SK-N-SH treated with all-trans-retinoic acid at 6 μM for 48 hours (cell line): ENCODE measurements around the gene HYAL3.
A peak's percentile ranks its signal among the peaks of the same experiment; 100 is the strongest.

ENCODE experiments used
- ATAC-seq: fragments of 200-7000 bp; cut with Tn5 transposase; 3 replicates; pipeline ENCODE4 v1.9.1; 2020; ENCODE audit warnings: mild to moderate bottlenecking, moderate library complexity
- ARNTL ChIP-seq: fragments of 450-650 bp; formaldehyde crosslinking; IDR thresholded peaks from 2 replicates; pipeline ENCODE4 v1.5.0; 2020; ENCODE audit warnings: low read depth, mild to moderate bottlenecking, moderate library complexity, borderline replicate concordance
- BACH2 ChIP-seq: fragments of 250-450 bp; sonication (Bioruptor Pico); IDR thresholded peaks from 2 replicates; pipeline ENCODE4 v1.9.0; 2021; ENCODE audit warnings: mild to moderate bottlenecking, borderline replicate concordance
- CSDC2 ChIP-seq: fragments of 250-450 bp; sonication (Bioruptor Pico); IDR thresholded peaks from 2 replicates; pipeline ENCODE4 v1.5.0; 2020; ENCODE audit warnings: mild to moderate bottlenecking, moderate library complexity
- ESRRG ChIP-seq: fragments of 250-450 bp; sonication (Bioruptor Pico); IDR thresholded peaks from 2 replicates; pipeline ENCODE4 v1.6.1; 2021; ENCODE audit warnings: mild to moderate bottlenecking
- GLIS3 ChIP-seq: fragments of 250-450 bp; sonication (Bioruptor Pico); IDR thresholded peaks from 2 replicates; pipeline ENCODE4 v1.5.0; 2020; ENCODE audit warnings: mild to moderate bottlenecking, moderate library complexity
- ISL1 ChIP-seq: fragments of 250-450 bp; sonication (Bioruptor Pico); IDR thresholded peaks from 2 replicates; pipeline ENCODE4 v2.1.2; 2022; ENCODE audit warnings: mild to moderate bottlenecking, moderate library complexity
- OSR1 ChIP-seq: fragments of 250-450 bp; sonication (Bioruptor Pico); IDR thresholded peaks from 2 replicates; pipeline ENCODE4 v1.8.0; 2022; ENCODE audit warnings: moderate library complexity, mild to moderate bottlenecking, inconsistent platforms
- SNAI2 ChIP-seq: fragments of 250-450 bp; sonication (Bioruptor Pico); IDR thresholded peaks from 2 replicates; pipeline ENCODE4 v1.5.0; 2020; ENCODE audit warnings: mild to moderate bottlenecking, moderate library complexity
- TCF4 ChIP-seq: fragments of 250-450 bp; sonication (Bioruptor Pico); IDR thresholded peaks from 2 replicates; pipeline ENCODE4 v1.8.0; 2021; ENCODE audit warnings: mild to moderate bottlenecking, moderate library complexity, borderline replicate concordance
- TOX ChIP-seq: fragments of 250-450 bp; sonication (Bioruptor Pico); IDR thresholded peaks from 2 replicates; pipeline ENCODE4 v1.8.0; 2021; ENCODE audit warnings: mild to moderate bottlenecking, moderate library complexity, borderline replicate concordance
- ZFP3 ChIP-seq: fragments of 250-450 bp; sonication (Bioruptor Pico); IDR thresholded peaks from 2 replicates; pipeline ENCODE4 v1.5.0; 2020; ENCODE audit warnings: mild to moderate bottlenecking, moderate library complexity
- ZFP30 ChIP-seq: fragments of 450-650 bp; formaldehyde crosslinking; IDR thresholded peaks from 2 replicates; pipeline ENCODE4 v1.5.0; 2022; ENCODE audit warnings: mild to moderate bottlenecking, moderate library complexity
- ZNF565 ChIP-seq: fragments of 450-650 bp; formaldehyde crosslinking; conservative IDR thresholded peaks from 2 replicates; pipeline ENCODE4 v1.5.0; 2020; ENCODE audit warnings: low read depth, mild to moderate bottlenecking, moderate library complexity
- ZNF70 ChIP-seq: fragments of 450-650 bp; formaldehyde crosslinking; IDR thresholded peaks from 2 replicates; pipeline ENCODE4 v1.5.0; 2020; ENCODE audit warnings: mild to moderate bottlenecking, moderate library complexity
- ZNF8 ChIP-seq: fragments of 450-650 bp; formaldehyde crosslinking; IDR thresholded peaks from 2 replicates; pipeline ENCODE4 v1.5.0; 2020; ENCODE audit warnings: mild to moderate bottlenecking, moderate library complexity
- TF ChIP-seq, protein P1 (sequence below): fragments of 250-450 bp; sonication (Bioruptor Pico); IDR thresholded peaks from 2 replicates; pipeline ENCODE4 v1.8.0; 2020; ENCODE audit warnings: mild to moderate bottlenecking, moderate library complexity, borderline replicate concordance
- TF ChIP-seq, protein P2 (sequence below): fragments of 250-450 bp; sonication (Bioruptor Pico); IDR thresholded peaks from 2 replicates; pipeline ENCODE4 v1.5.1; 2021; ENCODE audit warnings: mild to moderate bottlenecking, moderate library complexity
- TF ChIP-seq, protein P3 (sequence below): fragments of 250-450 bp; sonication (Bioruptor Pico); IDR thresholded peaks from 2 replicates; pipeline ENCODE4 v1.5.0; 2020; ENCODE audit warnings: mild to moderate bottlenecking, moderate library complexity

The HYAL3 gene

DNA sequence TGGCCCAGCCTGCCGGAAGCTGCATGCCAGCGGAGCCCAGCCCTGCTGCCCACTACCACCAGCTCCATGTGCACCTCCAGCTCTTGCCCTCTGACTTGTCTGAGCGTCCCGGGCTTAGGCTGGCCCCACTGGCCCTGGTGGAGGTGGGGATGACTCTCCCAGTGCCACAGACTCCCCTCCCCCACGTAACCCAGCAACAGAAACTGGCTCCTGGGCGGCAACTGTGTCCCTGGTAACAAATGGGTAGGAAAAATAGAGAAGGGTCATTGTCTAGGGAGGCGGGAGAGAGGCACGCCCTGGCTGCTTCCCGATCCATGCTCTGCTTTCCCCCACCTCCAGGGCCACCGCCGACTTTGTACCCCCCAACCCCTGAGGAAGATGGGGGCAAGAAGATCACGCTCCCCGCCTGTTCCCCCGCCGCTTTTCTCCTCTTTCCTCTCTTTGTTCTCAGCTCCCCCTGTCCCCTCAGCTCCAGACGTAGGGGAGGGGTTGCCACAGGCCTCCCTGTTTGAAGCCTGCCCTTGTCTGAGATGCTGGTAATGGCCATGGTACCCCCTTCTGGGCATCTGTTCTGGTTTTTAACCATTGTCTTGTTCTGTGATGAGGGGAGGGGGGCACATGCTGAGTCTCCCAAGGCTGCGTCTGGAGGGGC lies 41.0 kb downstream of the HYAL3 start:
- ATAC-seq, result no peak
- TF ChIP-seq ZNF565 (CRISPR knock-in tag) (no peak), TOX (CRISPR knock-in tag) (no peak), ZFP3 (no peak), ARNTL (no peak), ZNF70 (no peak), ZNF8 (CRISPR knock-in tag) (no peak), BACH2 (CRISPR knock-in tag) (no peak), TCF4 (CRISPR knock-in tag) (no peak), OSR1 (CRISPR knock-in tag) (no peak), CSDC2 (CRISPR knock-in tag) (no peak), GLIS3 (CRISPR knock-in tag) (no peak)
- TF ChIP-seq, protein P1, sequence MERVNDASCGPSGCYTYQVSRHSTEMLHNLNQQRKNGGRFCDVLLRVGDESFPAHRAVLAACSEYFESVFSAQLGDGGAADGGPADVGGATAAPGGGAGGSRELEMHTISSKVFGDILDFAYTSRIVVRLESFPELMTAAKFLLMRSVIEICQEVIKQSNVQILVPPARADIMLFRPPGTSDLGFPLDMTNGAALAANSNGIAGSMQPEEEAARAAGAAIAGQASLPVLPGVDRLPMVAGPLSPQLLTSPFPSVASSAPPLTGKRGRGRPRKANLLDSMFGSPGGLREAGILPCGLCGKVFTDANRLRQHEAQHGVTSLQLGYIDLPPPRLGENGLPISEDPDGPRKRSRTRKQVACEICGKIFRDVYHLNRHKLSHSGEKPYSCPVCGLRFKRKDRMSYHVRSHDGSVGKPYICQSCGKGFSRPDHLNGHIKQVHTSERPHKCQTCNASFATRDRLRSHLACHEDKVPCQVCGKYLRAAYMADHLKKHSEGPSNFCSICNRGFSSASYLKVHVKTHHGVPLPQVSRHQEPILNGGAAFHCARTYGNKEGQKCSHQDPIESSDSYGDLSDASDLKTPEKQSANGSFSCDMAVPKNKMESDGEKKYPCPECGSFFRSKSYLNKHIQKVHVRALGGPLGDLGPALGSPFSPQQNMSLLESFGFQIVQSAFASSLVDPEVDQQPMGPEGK (CRISPR knock-in tag), result no peak
- TF ChIP-seq, protein P2, sequence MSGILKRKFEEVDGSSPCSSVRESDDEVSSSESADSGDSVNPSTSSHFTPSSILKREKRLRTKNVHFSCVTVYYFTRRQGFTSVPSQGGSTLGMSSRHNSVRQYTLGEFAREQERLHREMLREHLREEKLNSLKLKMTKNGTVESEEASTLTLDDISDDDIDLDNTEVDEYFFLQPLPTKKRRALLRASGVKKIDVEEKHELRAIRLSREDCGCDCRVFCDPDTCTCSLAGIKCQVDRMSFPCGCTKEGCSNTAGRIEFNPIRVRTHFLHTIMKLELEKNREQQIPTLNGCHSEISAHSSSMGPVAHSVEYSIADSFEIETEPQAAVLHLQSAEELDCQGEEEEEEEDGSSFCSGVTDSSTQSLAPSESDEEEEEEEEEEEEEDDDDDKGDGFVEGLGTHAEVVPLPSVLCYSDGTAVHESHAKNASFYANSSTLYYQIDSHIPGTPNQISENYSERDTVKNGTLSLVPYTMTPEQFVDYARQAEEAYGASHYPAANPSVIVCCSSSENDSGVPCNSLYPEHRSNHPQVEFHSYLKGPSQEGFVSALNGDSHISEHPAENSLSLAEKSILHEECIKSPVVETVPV, result no peak

DNA sequence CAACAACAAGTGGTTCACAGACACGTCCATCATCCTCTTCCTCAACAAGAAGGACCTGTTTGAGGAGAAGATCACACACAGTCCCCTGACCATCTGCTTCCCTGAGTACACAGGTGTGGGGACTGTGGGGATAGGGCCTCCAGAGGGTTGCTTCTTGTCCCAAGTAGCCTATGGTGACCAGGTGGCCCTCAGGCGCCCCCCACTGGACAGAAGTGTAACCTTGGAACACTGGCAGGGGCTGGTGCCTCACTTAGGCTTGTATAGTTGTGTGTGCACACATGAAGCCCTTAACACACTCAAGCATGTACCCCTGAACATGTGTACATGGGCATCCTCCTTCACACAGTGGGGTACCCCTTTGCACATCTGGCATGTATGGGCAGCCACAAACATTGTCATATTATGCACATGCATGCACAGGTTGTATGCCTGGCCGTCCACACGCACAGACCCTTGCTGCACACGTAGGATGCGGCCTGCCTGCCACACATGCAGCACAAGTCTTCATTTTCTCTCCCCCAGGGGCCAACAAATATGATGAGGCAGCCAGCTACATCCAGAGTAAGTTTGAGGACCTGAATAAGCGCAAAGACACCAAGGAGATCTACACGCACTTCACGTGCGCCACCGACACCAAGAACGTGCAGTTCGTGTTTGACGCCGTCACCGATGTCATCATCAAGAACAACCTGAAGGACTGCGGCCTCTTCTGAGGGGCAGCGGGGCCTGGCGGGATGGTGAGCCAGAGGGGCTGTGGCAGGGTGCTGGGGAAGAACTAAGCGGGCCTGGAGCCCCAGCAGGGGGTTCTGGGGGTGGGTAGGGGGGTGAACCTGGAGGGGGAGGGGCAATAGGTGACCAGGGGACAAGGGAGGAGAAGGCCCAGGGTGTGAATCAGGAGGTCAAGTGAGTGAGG lies 42.0 kb downstream of the HYAL3 start:
- TF ChIP-seq TCF4 (CRISPR knock-in tag), result no peak
- TF ChIP-seq ISL1 (CRISPR knock-in tag), result no peak
- no peak for TF ChIP-seq OSR1 (CRISPR knock-in tag)
- no peak for TF ChIP-seq ESRRG (CRISPR knock-in tag)
- TF ChIP-seq, all 23 proteins: peak for 0
- ATAC-seq, result no peak

DNA sequence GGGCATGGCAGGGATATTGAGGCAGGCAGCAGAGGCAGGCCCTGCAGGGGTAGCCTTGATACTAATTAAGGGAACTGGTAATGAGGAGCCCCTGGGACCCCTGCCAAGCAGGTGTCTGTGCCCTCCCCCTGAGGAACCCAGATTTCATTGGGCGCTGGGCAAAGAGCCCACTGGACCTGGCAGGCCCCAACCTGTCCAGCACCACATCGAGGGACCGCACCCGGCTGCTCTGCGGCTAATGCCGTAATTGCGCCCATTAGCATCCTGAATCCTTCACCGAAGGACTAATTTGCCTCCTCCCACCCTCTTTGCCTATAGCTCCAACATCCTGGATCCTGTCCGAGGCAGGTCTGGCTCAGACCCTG lies 44.0 kb downstream of the HYAL3 start:
- no peak for ATAC-seq
- no peak for TF ChIP-seq ESRRG (CRISPR knock-in tag)
- no peak for TF ChIP-seq GLIS3 (CRISPR knock-in tag)
- no peak for TF ChIP-seq TOX (CRISPR knock-in tag)
- TF ChIP-seq ARNTL, result no peak
- TF ChIP-seq CSDC2 (CRISPR knock-in tag), result no peak

DNA sequence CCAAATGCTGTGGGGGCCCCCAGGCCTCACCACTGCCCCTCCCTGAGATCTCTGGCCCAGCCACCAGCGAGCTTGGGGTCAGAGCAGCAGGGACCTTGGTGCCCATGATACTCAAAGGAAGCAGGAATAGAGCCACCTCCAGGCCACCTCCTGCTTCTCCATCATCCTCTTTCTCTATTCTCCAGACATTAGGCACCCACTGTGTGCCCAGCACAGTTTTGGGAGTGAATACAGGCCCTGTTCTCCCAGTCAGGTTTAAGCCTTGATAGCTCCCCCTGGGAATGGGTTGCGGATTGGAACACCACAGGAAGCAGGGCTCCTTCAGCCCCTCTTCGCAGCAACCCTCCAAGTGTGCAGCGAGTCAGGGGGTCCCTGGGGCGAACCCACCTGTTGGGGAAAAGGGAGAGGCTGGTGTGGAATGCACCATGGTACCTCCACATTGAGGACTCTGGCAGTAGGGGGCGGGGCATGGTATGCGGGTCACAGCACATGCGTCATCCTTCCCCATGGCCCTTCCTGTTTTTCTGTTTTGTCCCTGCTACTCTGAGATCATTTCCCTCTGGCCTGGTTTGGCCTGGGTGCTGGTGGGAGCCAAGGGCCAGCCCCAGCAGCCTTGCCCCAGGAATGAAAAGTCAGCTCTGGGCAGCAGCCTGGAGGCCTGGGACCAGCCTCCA lies 44.5 kb downstream of the HYAL3 start:
- ATAC-seq, result no peak
- no peak for TF ChIP-seq SNAI2 (CRISPR knock-in tag)
- TF ChIP-seq, all 23 proteins: peak for 0

DNA sequence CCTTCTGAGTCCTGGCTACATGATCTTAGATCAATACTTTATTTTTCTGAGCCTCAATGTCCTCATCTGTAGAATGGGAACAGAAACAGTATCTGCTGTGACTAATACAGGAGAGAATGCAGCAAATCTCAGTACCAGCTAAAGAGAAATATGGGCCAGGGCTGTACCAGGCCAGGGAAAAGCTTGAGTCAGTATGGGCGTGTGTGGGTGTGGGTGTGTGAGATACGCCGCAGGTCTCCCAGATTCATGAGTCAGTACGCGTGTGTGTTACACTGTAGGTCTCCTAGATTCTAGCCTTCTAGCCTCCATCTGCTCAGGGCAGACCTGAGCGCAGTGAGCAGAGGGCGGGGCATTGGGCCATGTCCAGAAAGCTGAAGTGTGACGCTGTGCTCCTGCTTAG lies 48.0 kb downstream of the HYAL3 start:
- no peak for TF ChIP-seq TOX (CRISPR knock-in tag)
- ATAC-seq, result peak; percentile 48

DNA sequence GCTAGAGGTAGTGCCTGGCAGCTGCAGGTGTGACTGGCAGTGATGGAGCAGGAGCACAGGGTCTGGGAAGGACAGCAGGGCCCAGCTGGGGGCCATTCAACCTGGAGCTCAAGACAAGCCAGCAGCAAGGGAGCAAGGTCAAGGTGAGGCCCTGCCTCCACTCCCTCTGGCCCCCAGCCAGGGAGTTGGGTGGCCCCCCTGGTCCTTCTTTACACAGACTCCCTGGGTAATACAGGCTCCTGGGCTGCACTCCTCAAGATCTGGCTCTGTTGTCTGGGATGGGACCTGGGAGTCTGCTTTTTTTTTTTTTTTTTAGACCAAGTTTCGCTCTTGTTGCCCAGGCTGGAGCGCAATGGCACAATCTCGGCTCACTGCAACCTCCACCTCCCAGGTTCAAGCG lies 48.7 kb downstream of the HYAL3 start:
- TF ChIP-seq BACH2 (CRISPR knock-in tag), result no peak
- ATAC-seq, result no peak

DNA sequence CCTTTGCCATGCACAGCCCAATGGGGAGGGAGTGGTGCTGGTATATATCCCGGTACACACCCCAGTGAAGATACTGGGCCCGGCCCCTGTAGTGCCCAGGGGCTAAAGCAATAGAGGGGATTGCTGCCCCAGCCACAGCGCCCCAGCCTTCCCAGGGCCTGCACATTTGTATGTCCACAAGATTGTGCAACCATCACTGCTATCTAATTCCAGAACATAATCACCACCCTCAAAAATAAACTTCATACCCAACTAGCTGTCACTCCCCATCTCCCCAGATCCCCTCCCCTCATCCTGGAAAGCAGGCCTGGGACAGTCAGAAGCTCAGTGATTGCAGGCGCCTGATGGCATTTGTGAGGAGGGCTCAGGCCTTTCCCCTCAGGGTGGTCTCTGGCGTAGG lies 49.7 kb downstream of the HYAL3 start:
- ATAC-seq, result no peak
- TF ChIP-seq, protein P3, sequence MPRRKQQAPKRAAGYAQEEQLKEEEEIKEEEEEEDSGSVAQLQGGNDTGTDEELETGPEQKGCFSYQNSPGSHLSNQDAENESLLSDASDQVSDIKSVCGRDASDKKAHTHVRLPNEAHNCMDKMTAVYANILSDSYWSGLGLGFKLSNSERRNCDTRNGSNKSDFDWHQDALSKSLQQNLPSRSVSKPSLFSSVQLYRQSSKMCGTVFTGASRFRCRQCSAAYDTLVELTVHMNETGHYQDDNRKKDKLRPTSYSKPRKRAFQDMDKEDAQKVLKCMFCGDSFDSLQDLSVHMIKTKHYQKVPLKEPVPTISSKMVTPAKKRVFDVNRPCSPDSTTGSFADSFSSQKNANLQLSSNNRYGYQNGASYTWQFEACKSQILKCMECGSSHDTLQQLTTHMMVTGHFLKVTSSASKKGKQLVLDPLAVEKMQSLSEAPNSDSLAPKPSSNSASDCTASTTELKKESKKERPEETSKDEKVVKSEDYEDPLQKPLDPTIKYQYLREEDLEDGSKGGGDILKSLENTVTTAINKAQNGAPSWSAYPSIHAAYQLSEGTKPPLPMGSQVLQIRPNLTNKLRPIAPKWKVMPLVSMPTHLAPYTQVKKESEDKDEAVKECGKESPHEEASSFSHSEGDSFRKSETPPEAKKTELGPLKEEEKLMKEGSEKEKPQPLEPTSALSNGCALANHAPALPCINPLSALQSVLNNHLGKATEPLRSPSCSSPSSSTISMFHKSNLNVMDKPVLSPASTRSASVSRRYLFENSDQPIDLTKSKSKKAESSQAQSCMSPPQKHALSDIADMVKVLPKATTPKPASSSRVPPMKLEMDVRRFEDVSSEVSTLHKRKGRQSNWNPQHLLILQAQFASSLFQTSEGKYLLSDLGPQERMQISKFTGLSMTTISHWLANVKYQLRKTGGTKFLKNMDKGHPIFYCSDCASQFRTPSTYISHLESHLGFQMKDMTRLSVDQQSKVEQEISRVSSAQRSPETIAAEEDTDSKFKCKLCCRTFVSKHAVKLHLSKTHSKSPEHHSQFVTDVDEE (CRISPR knock-in tag), result no peak
- no peak for TF ChIP-seq ZFP30 (CRISPR knock-in tag)
- no peak for TF ChIP-seq TOX (CRISPR knock-in tag)
- no peak for TF ChIP-seq ZNF70
- TF ChIP-seq, protein P2, result no peak
- no peak for TF ChIP-seq TCF4 (CRISPR knock-in tag)
- TF ChIP-seq ZNF8 (CRISPR knock-in tag), result no peak
- no peak for TF ChIP-seq ISL1 (CRISPR knock-in tag)
- TF ChIP-seq ESRRG (CRISPR knock-in tag), result no peak
